Effector CD4-positive, alpha-beta T cell (primary cell): ENCODE results near the gene TET2.
A peak's percentile ranks its signal among the peaks of the same experiment; 100 is the strongest.

Source experiments
- DNase-seq: peaks from one replicate; pipeline ENCODE4 v3.0.0-alpha.2; 2020

TET2 gene

GRCh38 chr4:105140684-105141490, 5.8 kb upstream of the TET2 start:
- peak; percentile 41 for DNase-seq

- no peak for DNase-seq
Measured at GRCh38 chr4:105145156-105145902, 1.3 kb upstream of the TET2 start.

- peak; percentile 20 for DNase-seq
Measured at GRCh38 chr4:105145903-105146275, 787 bp upstream of the TET2 start.

GRCh38 chr4:105147016-105147552, 408 bp downstream of the TET2 start:
- DNase-seq = no peak

- DNase-seq = peak; percentile 3
Measured at GRCh38 chr4:105147553-105148161, 981 bp downstream of the TET2 start.

GRCh38 chr4:105148356-105148755, 1.7 kb downstream of the TET2 start:
- DNase-seq = no peak

GRCh38 chr4:105148776-105149175, 2.1 kb downstream of the TET2 start:
- DNase-seq = no peak

GRCh38 chr4:105149771-105150170, 3.1 kb downstream of the TET2 start:
- DNase-seq = no peak

- DNase-seq = no peak
Measured at GRCh38 chr4:105150503-105150902, 3.8 kb downstream of the TET2 start.

- DNase-seq = no peak
Measured at GRCh38 chr4:105153749-105154148, 7.1 kb downstream of the TET2 start.

GRCh38 chr4:105154576-105154975, 7.9 kb downstream of the TET2 start:
- no peak for DNase-seq

GRCh38 chr4:105155426-105155825, 8.8 kb downstream of the TET2 start:
- no peak for DNase-seq

GRCh38 chr4:105158837-105159236, 12.2 kb downstream of the TET2 start:
- DNase-seq = no peak

- DNase-seq = no peak
Measured at GRCh38 chr4:105162123-105162796, 15.6 kb downstream of the TET2 start.

GRCh38 chr4:105164548-105164947, 17.9 kb downstream of the TET2 start:
- DNase-seq = no peak

GRCh38 chr4:105166066-105166465, 19.4 kb downstream of the TET2 start:
- DNase-seq = no peak

GRCh38 chr4:105170711-105171110, 24.0 kb downstream of the TET2 start:
- no peak for DNase-seq

GRCh38 chr4:105171912-105172311, 25.2 kb downstream of the TET2 start:
- no peak for DNase-seq

GRCh38 chr4:105174098-105174497, 27.4 kb downstream of the TET2 start:
- no peak for DNase-seq

- DNase-seq = no peak
Measured at GRCh38 chr4:105179539-105180401, 33.1 kb downstream of the TET2 start.

GRCh38 chr4:105181259-105181658, 34.6 kb downstream of the TET2 start:
- no peak for DNase-seq

- no peak for DNase-seq
Measured at GRCh38 chr4:105182211-105182610, 35.5 kb downstream of the TET2 start.
